H1 (cell line): ENCODE measurements around the gene ZBTB16. TPM values are rescaled to one million over a fixed set of nuclear protein-coding genes. Genes with fewer than 3 reads are reported as not detected.

Experiments used
- EP300 ChIP-seq, 2 experiments: IDR thresholded peaks; 1 replicate in 1 of 2; 2 replicates in 1 of 2; pipeline ENCODE4 v1.6.1; 2011 to 2012; ENCODE audit warnings: low read depth in 2 of 2, low read length in 2 of 2, mild to moderate bottlenecking in 2 of 2, borderline replicate concordance in 1 of 2, inconsistent platforms in 1 of 2, moderate library complexity in 1 of 2
- JUND ChIP-seq: IDR thresholded peaks from 2 replicates; pipeline ENCODE4 v1.6.1; 2011; ENCODE audit warnings: mild to moderate bottlenecking, improper control_type of control experiment, low read length
- POU5F1 ChIP-seq: IDR thresholded peaks from 2 replicates; pipeline ENCODE4 v1.6.1; 2011; ENCODE audit warnings: low read depth, mild to moderate bottlenecking, low read length, moderate library complexity
- SP4 ChIP-seq: IDR thresholded peaks from 2 replicates; pipeline ENCODE4 v1.6.1; 2012; ENCODE audit warnings: low read length, inconsistent platforms
- USF2 ChIP-seq: IDR thresholded peaks from 2 replicates; pipeline ENCODE4 v1.6.1; 2011; ENCODE audit warnings: low read length, improper control_type of control experiment
- polyA plus RNA-seq, 7 experiments: library from polyadenylated mRNA; depleted of rRNA in 3 of 7; stranded (reverse) in 5 of 7; unstranded in 2 of 7; fragments of >200 nt in 5 of 7; fragments of 200-250 nt in 2 of 7; gene quantifications; 1 replicate in 5 of 7; 2 replicates in 1 of 7; 4 replicates in 1 of 7; pipeline versions ENCODE4 v1.2.1 to v1.2.3, GENCODE V29; 2011 to 2013; ENCODE audit warnings: missing spikeins in 2 of 7, mixed read lengths in 2 of 7
- total RNA-seq: library from RNA; stranded (reverse); fragmentation: NEBNext Ultra II Directional; extraction: Animal tissue kit (Norgen Biotek cat#: 25700); gene quantifications from 2 replicates; pipeline ENCODE4 v1.2.1, GENCODE V29; 2021

ZBTB16 gene
- total and polyA plus RNA-seq, 2 of the 8 experiments (the other 6 are each of a cell fraction or from before 2014, with no cell fraction given), result 0.12 to 0.61 TPM

GRCh38 chr11:114090225-114090910 lies 30.9 kb downstream of the ZBTB16 start (continued):
- no peak for TF ChIP-seq USF2
- TF ChIP-seq POU5F1, result no peak
- TF ChIP-seq EP300 (IDR thresholded peaks at IDR 0.05; ENCODE audit: borderline replicate concordance in 1 of 2, low read depth in 2 of 2, low read length in 2 of 2), result no peak
- TF ChIP-seq SP4, result no peak
- TF ChIP-seq JUND, result no peak
